HG03064 (cell line): Measurements from ENCODE around the gene POFUT1.
"Not testable (repeated sequence)": the region's sequence is repeated elsewhere in the genome, so short reads cannot be mapped to it uniquely, and the experiment has no call there.

Experiments
- ATAC-seq: cut with Tn5 transposase; IDR thresholded peaks from one replicate; pipeline ENCODE4 v1.9.1; 2021; ENCODE audit warnings: low read depth; ENCODE audit not compliant: unreplicated experiment

POFUT1 gene

GRCh38 chr20:32207626-32208498 lies at the start of gene POFUT1, which contains the start of gene PLAGL2:
TSS of gene POFUT1 (plus strand) at chr20:32207880. CDS start at chr20:32207942, 62 bp downstream.
TSS of gene PLAGL2 (minus strand) at chr20:32207743. CDS start at chr20:32202178, 5,565 bp downstream.
- ATAC-seq, result peak; percentile 80

DNA sequence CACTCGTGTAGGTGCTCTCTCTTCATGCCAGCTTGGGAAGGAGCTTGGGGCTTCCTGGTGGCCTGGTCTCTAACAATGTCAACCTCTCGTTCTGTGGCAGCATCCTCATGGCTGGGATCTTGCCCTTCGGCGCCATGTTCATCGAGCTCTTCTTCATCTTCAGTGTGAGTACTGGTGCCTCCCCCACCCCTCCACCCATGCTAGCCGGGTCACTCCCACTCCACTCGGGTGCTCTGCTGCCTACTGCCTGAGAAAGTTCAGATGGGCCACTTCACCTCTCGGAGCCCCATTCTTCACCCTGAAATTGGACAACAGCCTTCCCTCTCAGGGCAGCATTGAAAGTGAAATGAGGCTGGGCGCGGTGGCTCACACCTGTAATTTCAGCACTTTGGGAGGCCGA lies 49.3 kb upstream of the POFUT1 start:
- ATAC-seq, result no peak

- ATAC-seq, result no peak
These were observed 48.6 kb upstream of the POFUT1 start for GRCh38 chr20:32158943-32159660.

DNA sequence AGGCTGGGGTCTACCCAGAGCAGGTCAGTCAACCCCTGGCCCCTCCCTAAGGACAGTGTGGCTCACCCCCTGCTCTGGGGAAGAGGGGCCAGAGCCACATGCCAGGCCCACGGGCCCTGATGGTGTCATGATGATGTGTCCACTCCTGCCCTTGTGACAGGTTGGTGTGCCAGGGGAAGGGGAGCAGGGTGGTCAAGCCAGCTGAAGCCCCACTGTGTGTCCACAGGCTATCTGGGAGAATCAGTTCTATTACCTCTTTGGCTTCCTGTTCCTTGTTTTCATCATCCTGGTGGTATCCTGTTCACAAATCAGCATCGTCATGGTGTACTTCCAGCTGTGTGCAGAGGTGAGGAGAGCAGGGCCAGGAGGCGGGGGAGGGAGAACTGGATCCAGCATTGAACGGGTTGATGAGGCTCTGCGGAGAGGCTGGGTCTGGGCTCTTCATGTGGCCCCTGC lies 47.9 kb upstream of the POFUT1 start:
- ATAC-seq, result no peak

GRCh38 chr20:32160341-32160740 lies 47.3 kb upstream of the POFUT1 start:
- ATAC-seq, result no peak

- no peak for ATAC-seq
These were observed 45.3 kb upstream of the POFUT1 start for GRCh38 chr20:32162351-32162750.

DNA sequence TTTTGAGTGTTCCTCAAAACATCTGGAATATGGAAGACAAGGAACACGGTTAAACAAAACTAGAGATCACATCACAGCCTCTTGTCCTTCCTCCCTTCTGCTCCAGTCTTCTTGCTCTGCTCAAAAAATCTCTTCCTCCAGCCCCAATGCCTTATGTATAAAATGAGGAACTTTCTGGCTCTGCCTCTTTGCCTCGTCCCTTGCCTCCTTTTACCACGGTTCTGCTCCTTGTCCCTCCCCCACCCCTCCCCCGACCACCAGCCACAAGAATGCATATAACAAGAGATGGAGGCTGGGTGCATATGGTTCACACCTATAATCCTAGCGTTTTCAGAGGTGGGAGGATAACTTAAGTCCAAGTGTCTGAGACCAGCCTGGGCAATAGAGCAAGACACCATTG lies 43.7 kb upstream of the POFUT1 start:
- no peak for ATAC-seq

DNA sequence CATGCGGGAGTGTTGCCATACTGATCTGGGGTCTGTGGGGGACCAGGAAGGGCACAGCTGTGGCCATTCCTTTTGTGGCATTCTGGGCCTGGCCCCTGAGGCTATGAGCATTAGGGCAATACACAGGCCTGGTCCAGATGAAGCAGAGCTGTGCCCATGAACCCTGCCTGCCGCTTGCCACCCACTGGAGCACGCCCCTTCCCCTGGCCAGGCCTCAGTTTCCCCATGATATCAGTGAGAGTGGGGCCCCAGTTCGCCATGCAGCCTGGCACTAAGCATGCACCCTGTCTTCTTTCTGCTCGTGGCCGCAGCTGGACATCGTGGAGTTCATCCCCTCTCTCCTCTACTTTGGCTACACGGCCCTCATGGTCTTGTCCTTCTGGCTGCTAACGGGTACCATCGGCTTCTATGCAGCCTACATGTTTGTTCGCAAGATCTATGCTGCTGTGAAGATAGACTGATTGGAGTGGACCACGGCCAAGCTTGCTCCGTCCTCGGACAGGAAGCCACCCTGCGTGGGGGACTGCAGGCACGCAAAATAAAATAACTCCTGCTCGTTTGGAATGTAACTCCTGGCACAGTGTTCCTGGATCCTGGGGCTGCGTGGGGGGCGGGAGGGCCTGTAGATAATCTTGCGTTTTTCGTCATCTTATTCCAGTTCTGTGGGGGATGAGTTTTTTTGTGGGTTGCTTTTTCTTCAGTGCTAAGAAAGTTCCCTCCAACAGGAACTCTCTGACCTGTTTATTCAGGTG lies 42.5 kb upstream of the POFUT1 start:
- no peak for ATAC-seq

DNA sequence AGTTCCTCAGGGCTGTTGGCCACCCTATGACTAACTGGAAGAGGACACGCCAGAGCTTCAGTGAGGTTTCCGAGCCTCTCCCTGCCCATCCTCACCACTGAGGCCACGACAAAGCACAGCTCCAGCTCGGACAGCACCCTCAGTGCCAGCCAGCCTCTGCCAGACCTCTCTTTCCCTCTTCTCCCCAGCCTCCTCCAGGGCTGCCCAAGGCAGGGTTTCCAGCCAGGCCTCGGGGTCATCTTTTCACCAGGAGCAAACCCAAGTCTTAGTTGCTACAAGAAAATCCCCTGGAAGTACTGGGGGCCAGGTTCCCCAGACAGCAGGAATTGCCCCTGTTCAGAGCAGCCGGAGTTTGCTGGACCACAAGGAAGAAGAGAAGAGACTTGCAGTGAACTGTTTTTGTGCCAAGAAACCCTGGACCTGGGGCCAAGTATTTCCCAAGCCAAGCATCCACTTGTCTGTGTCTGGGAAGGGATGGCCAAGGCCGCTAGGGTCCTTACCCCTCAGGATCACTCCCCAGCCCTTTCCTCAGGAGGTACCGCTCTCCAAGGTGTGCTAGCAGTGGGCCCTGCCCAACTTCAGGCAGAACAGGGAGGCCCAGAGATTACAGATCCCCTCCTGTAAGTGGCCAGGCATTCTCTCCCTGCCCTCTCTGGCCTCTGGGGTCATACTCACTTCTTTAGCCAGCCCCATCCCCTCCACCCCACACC lies 41.7 kb upstream of the POFUT1 start:
- no peak for ATAC-seq

DNA sequence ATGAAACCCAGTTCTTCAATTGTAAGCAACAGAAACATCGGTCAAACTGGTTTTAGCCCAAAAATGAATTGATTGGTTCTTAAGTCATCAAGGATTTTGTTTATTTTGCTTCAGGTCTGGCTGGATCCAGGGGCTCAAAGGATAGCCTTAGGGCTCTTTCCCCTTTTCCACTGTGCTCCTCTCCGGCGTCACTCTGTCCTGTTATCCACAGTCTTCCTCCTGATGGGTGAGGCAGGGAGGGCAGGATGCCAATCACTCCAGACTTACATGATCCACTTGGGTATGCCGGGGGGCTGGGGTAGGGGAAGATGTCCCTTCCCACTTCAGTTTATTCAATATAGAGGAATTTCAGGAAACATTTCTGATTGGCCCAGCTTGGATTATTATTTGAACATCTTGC lies 40.1 kb upstream of the POFUT1 start:
- no peak for ATAC-seq

DNA sequence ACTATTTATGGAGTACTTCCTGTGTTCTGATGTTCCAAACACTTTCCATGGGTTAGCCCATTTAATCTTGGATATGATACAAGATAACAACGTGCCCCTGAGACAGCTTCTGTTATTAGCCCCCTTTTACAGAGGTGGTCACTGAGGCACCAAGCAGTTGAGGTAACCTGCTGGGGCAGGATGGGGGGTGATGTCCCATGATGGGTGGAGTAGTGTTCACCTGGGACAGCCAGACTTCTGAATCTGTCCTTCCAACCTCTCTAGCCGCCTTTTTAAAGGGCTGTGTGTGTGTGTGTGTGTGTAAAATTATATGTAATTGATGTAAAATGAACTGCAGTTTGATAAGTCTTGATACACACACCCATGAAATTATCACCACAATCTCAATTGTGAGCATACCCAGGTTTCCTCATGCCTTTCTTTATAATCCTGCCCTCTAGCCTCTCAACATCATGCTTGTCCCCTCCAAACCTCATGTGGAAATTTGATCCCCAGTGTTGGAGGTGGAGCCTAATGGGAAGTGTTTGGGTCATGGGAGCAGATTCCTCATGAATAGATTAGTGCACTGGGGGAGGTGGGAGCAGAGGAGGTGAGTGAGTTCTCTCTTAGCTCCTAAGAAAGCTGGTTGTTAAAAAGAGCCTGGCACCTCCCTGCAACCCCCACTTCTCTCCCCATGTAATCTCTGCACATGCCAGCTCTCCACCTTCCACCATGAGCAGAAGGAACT lies 39.3 kb upstream of the POFUT1 start:
- no peak for ATAC-seq

DNA sequence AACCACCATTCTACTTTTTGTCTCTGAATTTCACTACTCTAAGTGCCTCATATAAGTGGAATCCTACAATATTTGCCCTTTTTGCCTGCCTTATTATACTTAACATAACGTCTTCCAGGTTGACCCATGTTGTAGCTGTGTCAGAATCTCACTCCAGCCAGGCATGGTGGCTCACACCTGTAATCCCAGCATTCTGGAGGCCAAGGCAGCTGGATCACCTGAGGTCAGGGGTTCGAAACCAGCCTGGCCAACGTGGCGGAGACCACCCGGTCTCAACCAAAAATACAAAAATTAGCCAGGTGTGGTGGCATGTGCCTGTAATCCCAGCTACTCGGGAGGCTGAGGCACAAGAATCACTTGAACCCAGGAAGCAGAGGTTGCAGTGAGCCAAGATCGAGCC lies 30.0 kb upstream of the POFUT1 start:
- ATAC-seq, result not testable (repeated sequence)

DNA sequence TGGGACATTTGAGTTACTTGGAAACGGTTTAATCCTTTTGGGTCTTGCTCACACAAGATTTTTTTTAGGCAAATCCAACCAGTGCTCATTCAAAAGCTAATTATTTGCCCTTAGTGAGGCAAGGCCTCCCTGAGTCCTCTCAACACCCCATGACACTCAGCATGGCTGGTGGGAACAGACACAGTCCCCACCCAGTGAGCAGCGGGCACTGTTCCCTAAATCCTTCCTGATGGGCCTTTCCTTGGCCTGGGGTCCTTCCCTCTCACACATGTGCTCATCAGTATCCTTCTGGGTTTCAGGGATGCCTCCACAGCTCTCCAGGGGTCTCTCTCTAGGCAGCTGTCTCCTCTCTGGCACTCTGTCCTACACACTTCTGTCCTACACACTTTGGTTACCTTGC lies 28.2 kb upstream of the POFUT1 start:
- ATAC-seq, result no peak

DNA sequence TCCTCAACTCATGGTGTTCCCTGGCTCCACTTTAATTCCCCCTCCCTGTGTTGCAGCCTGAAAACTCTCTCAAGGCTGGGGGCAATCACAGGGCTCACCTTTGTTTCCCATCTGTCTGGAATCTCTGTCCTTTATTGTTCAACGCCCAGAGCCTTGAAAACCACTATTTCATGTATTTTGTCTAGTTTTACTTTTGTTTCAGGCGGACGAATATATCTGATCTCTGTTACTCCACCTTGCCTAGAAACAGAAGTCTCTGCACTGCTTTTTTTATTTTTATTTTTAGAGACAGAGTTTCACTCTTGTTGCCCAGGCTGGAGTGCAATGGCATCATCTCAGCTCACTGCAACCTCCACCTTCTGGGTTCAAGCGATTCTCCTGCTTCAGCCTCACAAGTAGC lies 27.7 kb upstream of the POFUT1 start:
- no peak for ATAC-seq

GRCh38 chr20:32181606-32182005 lies 26.1 kb upstream of the POFUT1 start:
- ATAC-seq, result no peak

- ATAC-seq, result no peak
These were observed 23.6 kb upstream of the POFUT1 start for GRCh38 chr20:32183947-32184635.

GRCh38 chr20:32184961-32185603 lies 22.6 kb upstream of the POFUT1 start:
- no peak for ATAC-seq

DNA sequence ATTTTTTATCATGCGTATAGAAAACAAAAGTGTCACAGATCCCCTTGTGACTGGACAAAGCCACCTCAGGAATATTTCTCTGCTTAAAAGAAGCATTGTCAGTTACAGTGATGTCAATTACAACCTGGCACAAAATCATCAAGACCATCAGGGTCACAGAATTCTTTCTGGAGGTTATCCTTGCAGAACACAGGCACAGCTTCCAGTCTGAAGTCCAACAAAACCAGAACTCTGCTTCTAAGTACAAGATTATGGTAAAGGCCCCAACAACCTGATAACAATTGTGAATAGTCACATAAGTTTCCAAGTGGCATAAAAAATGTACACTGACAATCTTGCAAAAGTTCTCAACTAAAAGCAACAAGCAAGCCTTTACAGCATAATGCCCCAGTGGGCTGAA lies 21.2 kb upstream of the POFUT1 start:
- no peak for ATAC-seq
